ENCODE measurements around the gene ZNF891.

Gene ZNF891

GRCh38 chr12:133058203-133059113 lies 71.6 kb downstream of the ZNF891 start:
- no peak for FAIRE-seq

- FAIRE-seq = no peak
Observed at GRCh38 chr12:133057446-133057845, 72.6 kb downstream of the ZNF891 start.

Measured in colon (tissue), 2 donors.